Measurements from ENCODE around the gene TXNDC2.

Gene TXNDC2

GRCh38 chr18:9931678-9932077, 45.9 kb downstream of the TXNDC2 start:
- DNase-seq (ENCODE audit: low read depth in 2 of 2), result no peak

- no peak for DNase-seq (ENCODE audit: low read depth in 2 of 2)
Measured at GRCh38 chr18:9933865-9934264, 48.1 kb downstream of the TXNDC2 start.

- DNase-seq (ENCODE audit: low read depth in 2 of 2), result no peak
Measured at GRCh38 chr18:9934274-9934673, 48.5 kb downstream of the TXNDC2 start.

Data from stimulated activated CD8-positive, alpha-beta memory T cell treated with anti-CD3 and anti-CD28 coated beads, Interleukin-15, amount 100 ng/mL, for 48 hours (primary cell).